CD4-positive, alpha-beta T cell treated with Interleukin-21 for 1 hour (primary cell): Measurements from ENCODE around the gene PTGR1.
"Not testable (repeated sequence)": the region's sequence is repeated elsewhere in the genome, so short reads cannot be mapped to it uniquely, and the experiment has no call there.

Source experiments
- DNase-seq: peaks from one replicate; pipeline ENCODE4 v3.0.0-alpha.2; 2020

PTGR1 gene

GRCh38 chr9:111599092-111599954, at the start of gene PTGR1:
Gene PTGR1 (minus strand): TSS chr9:111599647. CDS start chr9:111597422, 2,225 bp downstream.
- DNase-seq = no peak

- no peak for DNase-seq
Measured at GRCh38 chr9:111649016-111649415, 49.6 kb upstream of the PTGR1 start.

- DNase-seq = no peak
Measured at GRCh38 chr9:111648066-111648465, 48.6 kb upstream of the PTGR1 start.

- DNase-seq = no peak
Measured at GRCh38 chr9:111646417-111646816, 47.0 kb upstream of the PTGR1 start.

DNA sequence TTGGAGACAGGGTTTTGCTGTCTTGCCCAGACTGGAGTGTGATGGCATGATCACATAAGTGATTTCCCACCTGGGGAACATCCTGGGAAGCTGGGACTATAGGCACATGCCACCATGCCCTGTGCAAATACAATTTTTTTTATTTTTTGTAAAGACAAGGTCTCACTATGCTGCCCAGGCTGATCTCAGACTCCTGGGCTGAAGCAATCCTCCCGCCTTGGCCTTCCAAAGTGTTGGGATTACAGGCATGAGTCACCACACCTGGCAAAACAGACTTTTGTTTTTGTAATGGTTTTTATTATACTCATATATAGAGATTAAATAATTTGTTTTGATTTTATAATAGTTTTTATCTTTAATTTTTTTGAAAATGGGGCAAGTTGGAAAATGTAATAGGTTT, 46.4 kb upstream of the PTGR1 start:
- DNase-seq = no peak

GRCh38 chr9:111644195-111644772, 44.8 kb upstream of the PTGR1 start:
- no peak for DNase-seq

- DNase-seq = no peak
Measured at GRCh38 chr9:111637421-111637950, 38.0 kb upstream of the PTGR1 start.

DNA sequence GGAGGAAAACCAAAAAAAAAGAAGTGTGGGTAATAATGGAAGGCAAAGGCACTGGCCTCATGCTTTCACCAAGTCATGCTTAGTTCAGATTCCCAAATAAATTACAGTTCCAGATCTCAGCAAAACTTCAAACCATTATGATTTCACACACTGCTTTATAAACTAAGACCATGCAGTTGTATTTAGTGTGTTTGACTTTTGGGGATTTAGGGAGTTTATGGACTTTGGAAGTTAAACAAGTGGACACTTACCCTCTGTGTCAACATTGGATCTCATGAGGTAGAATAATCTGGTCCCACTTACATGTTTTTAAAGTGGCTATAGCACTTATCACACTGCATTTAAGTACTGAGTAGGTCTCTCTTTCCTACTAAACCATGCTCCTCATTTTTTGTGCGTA, 35.4 kb upstream of the PTGR1 start:
- no peak for DNase-seq

DNA sequence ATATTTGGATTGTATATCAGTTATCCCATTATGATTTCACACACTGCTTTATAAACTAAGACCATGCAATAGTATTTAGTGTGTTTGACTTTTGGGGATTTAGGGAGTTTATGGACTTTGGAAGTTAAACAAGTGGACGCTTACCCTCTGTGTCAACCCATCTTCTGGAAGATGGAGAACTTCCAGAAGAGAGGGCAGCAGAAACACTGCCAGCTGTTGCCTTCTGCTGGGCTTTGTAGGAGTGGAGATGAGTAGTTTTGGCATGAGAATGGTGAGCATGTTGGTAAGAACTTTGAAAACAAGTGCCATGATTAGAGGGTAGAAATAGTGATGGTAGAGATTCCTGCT, 33.9 kb upstream of the PTGR1 start:
- no peak for DNase-seq

GRCh38 chr9:111632695-111633388, 33.4 kb upstream of the PTGR1 start:
- no peak for DNase-seq

GRCh38 chr9:111632060-111632459, 32.6 kb upstream of the PTGR1 start:
- no peak for DNase-seq

DNA sequence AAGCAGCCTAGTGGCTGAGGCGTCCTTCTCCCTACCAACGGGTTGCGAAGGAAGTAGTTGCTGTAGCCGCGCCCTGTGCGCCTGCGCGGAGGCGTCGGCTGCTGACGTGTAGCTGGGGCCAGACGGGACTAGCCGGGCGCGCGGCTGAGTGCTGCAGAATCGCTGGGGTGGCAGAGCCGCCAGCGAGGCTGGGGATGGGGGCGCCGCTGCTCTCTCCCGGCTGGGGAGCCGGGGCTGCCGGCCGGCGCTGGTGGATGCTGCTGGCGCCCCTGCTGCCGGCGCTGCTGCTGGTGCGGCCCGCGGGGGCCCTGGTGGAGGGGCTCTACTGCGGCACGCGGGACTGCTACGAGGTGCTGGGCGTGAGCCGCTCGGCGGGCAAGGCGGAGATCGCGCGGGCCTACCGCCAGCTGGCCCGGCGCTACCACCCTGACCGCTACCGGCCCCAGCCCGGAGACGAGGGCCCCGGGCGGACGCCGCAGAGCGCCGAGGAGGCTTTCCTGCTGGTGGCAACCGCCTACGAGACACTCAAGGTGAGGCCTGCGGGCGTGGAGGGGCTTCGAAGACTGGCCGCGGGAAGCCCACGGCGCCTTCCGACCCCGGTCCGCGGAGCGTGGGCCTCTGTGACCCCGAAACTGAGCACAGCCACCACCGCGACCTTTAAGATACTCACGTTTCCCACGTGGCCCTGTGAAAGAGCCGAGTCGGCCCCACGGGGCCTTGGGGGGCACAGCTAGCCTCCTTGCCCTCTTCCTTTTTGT, 31.9 kb upstream of the PTGR1 start, which contains the start of gene DNAJC25:
DNAJC25 (plus strand) TSS at position 121 of the 758 bp plus-strand sequence; CDS start at position 195, 74 bp downstream.
- DNase-seq = peak; percentile 98

GRCh38 chr9:111630964-111631213, 31.4 kb upstream of the PTGR1 start:
- no peak for DNase-seq

DNA sequence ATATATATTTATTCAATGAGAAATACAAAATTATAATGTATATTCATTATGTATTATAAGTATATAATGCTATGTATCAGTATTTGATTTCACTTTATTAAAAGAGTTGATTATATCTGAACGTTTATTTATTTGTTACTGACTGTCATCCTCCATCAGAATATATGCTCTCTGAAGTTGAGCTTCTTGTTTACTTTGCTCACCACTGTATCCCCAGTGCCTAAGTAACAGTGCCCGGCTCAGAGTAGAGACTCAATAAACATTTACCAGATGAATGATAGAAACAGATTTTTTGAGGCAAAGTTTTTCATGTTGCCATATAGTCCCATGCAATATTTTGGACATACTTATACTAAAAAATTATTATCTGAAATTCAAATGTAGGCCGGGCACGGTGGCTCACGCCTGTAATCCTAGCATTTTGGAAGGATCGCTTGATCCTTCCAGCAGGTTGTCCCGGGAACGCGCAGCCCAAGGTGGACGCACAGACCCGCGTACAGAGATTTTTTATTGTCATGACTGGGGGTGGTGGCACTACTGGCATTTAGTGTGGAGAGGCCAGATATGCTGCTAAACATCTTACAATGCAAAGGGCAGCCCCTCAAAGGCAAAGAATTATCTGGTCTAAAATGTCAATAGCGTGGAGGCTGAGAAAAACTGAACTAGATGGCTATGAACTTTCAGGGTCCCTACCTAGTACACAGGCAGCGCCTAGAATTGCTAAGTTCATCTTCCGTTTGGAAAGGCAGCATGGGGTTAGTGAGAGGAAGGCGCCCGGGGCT, 30.9 kb upstream of the PTGR1 start:
- no peak for DNase-seq

GRCh38 chr9:111628411-111628810, 29.0 kb upstream of the PTGR1 start:
- DNase-seq = no peak

DNA sequence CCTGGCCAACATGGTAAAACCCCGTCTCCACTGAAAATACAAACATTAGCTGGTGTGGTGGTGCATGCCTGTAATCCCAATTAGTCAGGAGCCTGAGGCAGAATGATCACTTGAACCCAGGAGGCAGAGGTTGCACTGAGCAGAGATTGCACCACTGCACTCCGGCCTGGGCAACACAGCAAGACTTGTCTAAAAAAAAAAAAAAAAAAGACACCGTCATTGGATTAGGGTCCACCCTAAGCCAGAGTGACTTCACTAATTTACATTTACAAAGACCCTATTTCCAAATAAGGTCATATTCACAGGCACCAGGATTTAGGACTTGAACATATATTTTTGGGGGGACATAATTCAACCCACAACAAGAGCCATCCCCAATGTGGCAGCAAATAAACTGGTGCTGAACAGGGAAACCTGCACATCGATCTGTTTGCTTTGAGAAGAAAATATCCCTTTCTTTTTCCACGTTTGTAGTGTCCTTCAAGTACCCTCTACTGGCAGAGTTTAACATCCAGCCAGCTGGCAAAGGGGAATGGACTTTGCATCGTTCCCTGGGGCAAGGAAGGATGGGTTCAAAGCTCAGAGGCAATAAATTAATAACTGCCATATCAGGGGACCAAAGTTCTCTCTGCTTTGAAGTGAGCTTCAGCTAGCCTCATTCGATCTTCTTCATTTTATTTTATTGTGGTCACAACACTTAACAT, 28.0 kb upstream of the PTGR1 start:
- DNase-seq = no peak

DNA sequence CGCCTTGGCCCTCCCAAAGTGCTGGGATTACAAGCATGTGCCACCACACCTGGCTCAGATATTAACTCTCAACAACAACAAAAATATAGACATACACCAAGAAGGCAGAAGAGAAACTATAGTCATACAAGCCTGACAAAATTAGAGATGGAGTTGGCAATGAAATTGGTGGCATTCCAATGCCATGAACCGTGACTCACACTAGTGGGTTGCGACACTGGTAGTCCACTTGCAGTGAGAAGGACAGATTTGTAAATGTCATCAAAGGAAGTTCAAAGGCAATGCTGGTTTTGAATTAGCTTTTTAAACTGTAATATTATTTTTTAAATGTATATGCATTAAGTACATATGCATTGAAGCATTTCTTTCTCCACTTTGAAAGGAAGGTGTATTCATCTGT, 23.2 kb upstream of the PTGR1 start:
- DNase-seq = no peak

DNA sequence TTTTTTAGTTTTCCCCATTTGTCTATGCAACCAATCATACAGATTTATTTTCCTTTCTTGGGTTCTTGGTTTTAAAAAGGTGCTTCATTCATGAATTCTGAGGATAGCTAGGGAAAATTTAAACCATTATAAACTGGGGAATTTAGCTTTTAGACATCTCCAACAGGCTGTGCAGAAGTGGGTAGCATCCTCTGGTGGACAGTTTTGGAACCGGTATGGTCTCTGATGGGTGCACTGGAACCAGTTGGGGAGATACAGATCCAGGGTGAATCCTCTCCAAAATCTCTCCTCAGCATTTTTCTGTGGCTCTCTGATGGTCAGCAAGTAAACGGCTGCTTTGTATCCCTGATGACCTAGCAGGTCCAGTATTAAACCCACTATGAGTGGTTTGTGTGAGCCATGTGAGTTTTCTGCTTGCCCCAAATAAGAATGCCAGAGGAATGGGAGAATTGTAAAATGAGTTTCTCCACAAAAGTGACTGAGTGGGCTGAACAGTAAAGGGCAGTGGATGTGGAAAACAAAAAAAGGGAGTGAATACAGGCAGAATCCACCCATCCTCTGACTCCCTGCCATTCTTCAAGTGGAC, 22.5 kb upstream of the PTGR1 start:
- DNase-seq = peak; percentile 18

DNA sequence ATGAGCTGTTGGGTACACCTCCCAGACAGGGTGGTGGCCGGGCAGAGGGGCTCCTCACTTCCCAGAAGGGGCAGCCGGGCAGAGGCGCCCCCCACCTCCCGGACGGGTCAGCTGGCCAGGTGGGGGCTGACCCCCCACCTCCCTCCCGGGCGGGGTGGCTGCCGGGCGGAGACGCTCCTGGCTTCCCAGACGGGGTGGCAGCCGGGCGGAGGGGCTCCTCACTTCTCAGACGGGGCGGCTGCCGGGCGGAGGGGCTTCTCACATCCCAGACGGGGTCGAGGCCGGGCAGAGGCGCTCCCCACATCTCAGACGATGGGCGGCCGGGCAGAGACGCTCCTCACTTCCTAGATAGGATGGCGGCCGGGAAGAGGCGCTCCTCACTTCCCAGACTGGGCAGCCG, 17.9 kb upstream of the PTGR1 start:
- not testable (repeated sequence) for DNase-seq

DNA sequence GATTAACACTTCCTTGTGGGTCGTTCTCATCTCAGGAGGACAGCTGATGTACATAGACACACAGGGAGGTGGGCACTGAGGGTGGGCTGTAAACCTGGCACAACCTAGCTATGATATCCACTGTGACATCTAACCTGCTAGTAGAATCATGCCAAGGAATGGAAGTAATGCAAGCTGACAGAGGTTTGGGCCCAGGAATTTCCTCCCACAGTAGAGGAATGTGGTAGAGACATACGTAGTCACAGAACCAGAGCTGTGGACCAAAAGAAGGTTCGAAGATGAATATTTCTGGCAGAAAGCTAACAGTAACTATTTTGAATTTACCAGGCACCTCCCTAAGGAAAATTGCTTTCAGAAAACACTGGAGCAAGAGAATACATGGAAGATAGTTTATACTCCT, 16.5 kb upstream of the PTGR1 start:
- DNase-seq = no peak

DNA sequence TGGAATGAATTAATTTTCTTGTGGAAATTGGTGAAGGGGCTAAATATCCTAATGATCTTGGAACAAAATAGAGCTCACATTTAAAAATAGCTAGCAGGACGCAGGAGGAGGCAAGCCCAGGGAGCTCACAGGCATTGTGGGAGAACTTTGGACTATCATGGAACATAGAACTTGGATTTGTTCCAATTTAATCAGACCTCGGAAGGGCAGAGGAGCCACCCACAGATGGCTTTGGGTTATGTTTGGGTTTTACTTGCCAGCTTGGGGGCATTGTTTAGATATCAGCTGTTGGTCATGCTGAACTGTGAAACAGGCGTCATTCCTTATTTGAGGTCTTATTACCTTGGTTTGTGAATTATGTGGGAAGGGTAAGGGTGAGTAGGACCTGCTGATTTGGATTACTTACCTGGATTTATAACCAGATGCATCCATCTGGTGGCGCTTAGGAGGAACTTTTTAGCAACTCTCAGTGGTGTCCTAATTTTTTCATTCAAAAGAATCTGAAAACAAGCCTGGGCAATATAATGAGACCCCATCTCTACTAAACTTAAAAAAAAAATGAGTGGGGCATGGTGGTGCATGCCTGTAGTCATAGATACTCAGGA, 14.1 kb upstream of the PTGR1 start:
- no peak for DNase-seq
